Measurements from ENCODE around the gene HPS3. TPM values are rescaled to one million over a fixed set of nuclear protein-coding genes. Genes with fewer than 3 reads are reported as not detected.

HPS3 gene
- polyA plus RNA-seq, 2 of the 4 experiments (the other 2 are of a cell fraction) = 28.4 to 48.0 TPM

GRCh38 chr3:149197669-149198068, 68.2 kb downstream of the HPS3 start:
- Histone ChIP-seq H3K27ac (no peak overlapping the region), H3K4me1 (0 out of 3 replicates have a peak, but pooled peaks cover 3% of the 10 kb centered on the region), H3K4me3 (no peak overlapping the region), H3K4me2 (no peak overlapping the region), H3K9me3 (no peaks in the 10 kb centered on the region)
- ChIA-PET CTCF (no interaction called here), POLR2A (no interaction called here)
- DNase-seq (ENCODE audit: low read depth in 1 of 2, low spot score in 1 of 2) = no peak
- TF ChIP-seq RARB (CRISPR knock-in tag; IDR thresholded peaks at IDR 0.05) (no peak), MAFK (IDR thresholded peaks at IDR 0.05; ENCODE audit: partially characterized antibody) (no peak), MAZ (IDR thresholded peaks at IDR 0.05; ENCODE audit: borderline replicate concordance, low read depth, low read length) (no peak), JUN (IDR thresholded peaks at IDR 0.05) (no peak), HOXB13 (CRISPR knock-in tag; IDR thresholded peaks at IDR 0.05; ENCODE audit: low read depth) (no peak), FOSB (CRISPR knock-in tag; IDR thresholded peaks at IDR 0.05) (no peak), CHD4 (IDR thresholded peaks at IDR 0.05; ENCODE audit: borderline replicate concordance) (no peak)
- TF ChIP-seq, protein P1, sequence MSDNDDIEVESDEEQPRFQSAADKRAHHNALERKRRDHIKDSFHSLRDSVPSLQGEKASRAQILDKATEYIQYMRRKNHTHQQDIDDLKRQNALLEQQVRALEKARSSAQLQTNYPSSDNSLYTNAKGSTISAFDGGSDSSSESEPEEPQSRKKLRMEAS (IDR thresholded peaks at IDR 0.05) = no peak
- 89% methylated on average over 5 of the region's 5 CpGs for WGBS (ENCODE audit: missing lambda C conversion rate)
- no peak for FAIRE-seq
- no peak for ATAC-seq

GRCh38 chr3:149198611-149199010, 69.2 kb downstream of the HPS3 start:
- ATAC-seq = no peak
- WGBS (ENCODE audit: missing lambda C conversion rate) = 76% methylated on average over 7 of the region's 7 CpGs
- H3K4me3 ChIP-seq = no peak overlapping the region
- ChIA-PET CTCF (no interaction called here), POLR2A (no interaction called here)
- 0 out of 3 replicates have a peak, but pooled peaks cover 3% of the 10 kb centered on the region for H3K4me1 ChIP-seq
- DNase-seq (ENCODE audit: low read depth in 1 of 2, low spot score in 1 of 2) = no peak
- no peaks in the 10 kb centered on the region for H3K9me3 ChIP-seq
- H3K27ac ChIP-seq = no peak overlapping the region
- no peak overlapping the region for H3K4me2 ChIP-seq
- FAIRE-seq = no peak
- TF ChIP-seq RARB (CRISPR knock-in tag; IDR thresholded peaks at IDR 0.05) = no peak
- no peak for TF ChIP-seq ZFP36 (IDR thresholded peaks at IDR 0.05; ENCODE audit: borderline replicate concordance, partially characterized antibody)
- TF ChIP-seq, protein P2, sequence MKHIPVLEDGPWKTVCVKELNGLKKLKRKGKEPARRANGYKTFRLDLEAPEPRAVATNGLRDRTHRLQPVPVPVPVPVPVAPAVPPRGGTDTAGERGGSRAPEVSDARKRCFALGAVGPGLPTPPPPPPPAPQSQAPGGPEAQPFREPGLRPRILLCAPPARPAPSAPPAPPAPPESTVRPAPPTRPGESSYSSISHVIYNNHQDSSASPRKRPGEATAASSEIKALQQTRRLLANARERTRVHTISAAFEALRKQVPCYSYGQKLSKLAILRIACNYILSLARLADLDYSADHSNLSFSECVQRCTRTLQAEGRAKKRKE (CRISPR knock-in tag; IDR thresholded peaks at IDR 0.05; ENCODE audit: low read depth) = no peak
- TF ChIP-seq, protein P3, sequence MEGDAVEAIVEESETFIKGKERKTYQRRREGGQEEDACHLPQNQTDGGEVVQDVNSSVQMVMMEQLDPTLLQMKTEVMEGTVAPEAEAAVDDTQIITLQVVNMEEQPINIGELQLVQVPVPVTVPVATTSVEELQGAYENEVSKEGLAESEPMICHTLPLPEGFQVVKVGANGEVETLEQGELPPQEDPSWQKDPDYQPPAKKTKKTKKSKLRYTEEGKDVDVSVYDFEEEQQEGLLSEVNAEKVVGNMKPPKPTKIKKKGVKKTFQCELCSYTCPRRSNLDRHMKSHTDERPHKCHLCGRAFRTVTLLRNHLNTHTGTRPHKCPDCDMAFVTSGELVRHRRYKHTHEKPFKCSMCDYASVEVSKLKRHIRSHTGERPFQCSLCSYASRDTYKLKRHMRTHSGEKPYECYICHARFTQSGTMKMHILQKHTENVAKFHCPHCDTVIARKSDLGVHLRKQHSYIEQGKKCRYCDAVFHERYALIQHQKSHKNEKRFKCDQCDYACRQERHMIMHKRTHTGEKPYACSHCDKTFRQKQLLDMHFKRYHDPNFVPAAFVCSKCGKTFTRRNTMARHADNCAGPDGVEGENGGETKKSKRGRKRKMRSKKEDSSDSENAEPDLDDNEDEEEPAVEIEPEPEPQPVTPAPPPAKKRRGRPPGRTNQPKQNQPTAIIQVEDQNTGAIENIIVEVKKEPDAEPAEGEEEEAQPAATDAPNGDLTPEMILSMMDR (IDR thresholded peaks at IDR 0.05) = no peak
- TF ChIP-seq HES2 (IDR thresholded peaks at IDR 0.05) = no peak
- TF ChIP-seq POLR2AphosphoS2 (conservative IDR thresholded peaks at IDR 0.05; ENCODE audit: low read length) = no peak
- TF ChIP-seq ZSCAN20 (CRISPR knock-in tag; IDR thresholded peaks at IDR 0.05) = no peak
- TF ChIP-seq, protein P4, sequence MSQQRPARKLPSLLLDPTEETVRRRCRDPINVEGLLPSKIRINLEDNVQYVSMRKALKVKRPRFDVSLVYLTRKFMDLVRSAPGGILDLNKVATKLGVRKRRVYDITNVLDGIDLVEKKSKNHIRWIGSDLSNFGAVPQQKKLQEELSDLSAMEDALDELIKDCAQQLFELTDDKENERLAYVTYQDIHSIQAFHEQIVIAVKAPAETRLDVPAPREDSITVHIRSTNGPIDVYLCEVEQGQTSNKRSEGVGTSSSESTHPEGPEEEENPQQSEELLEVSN (IDR thresholded peaks at IDR 0.05; ENCODE audit: borderline replicate concordance, low read depth) = no peak
- TF ChIP-seq HDAC2 (IDR thresholded peaks at IDR 0.05) = no peak
- TF ChIP-seq REST (IDR thresholded peaks at IDR 0.05) = no peak
- TF ChIP-seq MAFK (IDR thresholded peaks at IDR 0.05; ENCODE audit: partially characterized antibody) = no peak
- no peak for TF ChIP-seq TP53 (CRISPR knock-in tag; IDR thresholded peaks at IDR 0.05)
- no peak for TF ChIP-seq ZC3H11A (IDR thresholded peaks at IDR 0.05)
- no peak for TF ChIP-seq ESRRA (IDR thresholded peaks at IDR 0.05; ENCODE audit: borderline replicate concordance, low read length)
- no peak for TF ChIP-seq POLR2A (IDR thresholded peaks at IDR 0.05; ENCODE audit: low read length)
- no peak for TF ChIP-seq SMC3 (IDR thresholded peaks at IDR 0.05)
- TF ChIP-seq ELK1 (IDR thresholded peaks at IDR 0.05; ENCODE audit: low read depth, low read length) = no peak
- TF ChIP-seq JUNB (IDR thresholded peaks at IDR 0.05) = no peak
